GM19193 (cell line): ENCODE measurements around the gene SPOCK1.

ENCODE experiments used
- POLR2A ChIP-seq: IDR thresholded peaks from 4 replicates; pipeline ENCODE4 v1.6.1; 2011; ENCODE audit not compliant: insufficient read depth, insufficient read length; ENCODE audit errors: extremely low read depth

SPOCK1 gene

DNA sequence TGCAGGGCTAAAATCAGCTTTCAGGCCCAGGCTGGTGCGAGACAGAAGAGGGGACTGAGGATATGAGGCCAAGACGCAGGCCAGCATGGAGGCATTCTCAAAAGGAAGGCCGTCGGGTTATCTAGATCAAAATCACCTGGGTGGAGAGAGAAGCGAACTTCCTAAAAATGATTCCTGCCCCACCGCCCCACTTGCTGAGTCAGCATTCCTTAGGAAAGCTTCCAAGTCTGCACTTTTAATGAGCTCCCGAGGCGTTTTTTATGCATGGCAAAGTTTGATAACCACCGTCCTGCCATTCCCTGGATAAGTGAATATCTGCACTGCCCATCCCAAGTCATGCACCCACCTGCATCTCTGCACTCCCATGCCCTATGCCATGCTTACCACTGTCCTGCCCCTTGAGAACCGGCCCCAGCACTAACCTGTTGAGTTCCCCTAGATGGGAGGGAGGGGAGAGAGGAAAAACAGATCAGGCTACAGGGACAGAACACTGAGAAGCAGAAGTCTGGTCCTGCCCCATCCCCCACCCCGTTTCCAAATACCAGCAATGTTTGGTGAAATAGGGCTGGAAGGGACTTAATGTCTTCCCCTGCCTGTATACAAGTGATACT, 1.6 kb upstream of the SPOCK1 start:
- no peak for TF ChIP-seq POLR2A

DNA sequence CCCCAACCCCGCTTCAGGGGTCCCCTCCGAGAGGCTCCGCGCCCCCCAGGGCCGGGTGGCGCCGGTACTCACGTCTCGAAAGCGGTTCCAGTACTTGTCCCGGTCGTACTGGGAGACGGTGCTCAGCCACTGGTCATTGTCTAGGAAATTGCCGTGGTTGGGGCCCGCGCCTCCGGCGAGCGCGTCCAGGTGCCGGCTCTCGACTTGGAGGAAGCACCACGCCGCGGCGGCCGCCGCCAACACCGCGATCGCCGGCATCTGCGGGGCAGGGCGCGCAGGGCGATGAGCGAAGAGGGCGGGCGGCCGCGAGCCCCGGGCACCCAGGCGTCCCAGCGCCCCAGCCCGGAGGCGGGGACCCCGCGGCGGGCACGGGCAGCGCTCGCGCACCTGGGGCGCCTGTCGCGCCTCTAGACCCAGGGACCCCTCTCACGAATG, 808 bp downstream of the SPOCK1 start:
- TF ChIP-seq POLR2A = no peak

DNA sequence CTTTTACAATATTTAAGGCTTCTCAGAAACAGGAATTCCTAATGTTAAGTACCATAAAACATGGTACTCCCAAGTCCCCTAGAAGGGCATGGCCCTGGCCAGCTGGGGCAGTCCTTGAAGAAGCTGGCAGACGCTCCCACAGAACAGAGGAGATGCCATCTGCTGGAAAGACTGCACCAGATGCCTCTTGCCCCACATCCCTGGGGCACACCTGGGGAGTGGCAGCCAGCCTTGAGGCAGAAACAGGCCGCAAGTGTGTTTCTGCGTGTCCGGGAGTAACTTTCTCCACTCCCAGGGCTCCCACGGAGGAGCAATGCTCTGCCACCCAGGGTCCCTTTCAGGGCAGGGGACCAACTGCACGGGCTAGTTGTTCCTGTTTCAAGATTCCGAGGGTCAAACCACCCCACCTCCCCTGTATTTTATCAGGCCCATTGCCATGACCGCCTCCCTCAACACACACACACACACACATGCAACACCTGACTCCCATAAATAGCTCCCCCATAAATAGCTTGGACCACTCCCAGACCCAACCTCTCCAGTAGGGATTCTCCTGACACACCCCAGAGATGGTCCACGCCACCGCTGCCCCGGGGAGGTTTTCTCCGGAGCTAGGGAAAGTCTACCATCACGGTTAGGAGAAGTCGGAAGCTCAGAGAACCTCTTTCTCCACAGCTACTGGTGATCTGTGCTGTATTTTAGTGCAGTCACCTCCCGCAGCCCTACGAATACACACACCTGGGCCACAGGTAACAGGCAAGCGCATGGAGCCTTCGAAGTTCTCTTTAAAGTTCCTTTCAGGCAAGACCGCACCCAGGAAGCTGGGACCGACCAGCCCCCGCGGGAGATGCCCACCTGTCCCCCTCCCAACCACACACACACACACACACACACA, 1.5 kb downstream of the SPOCK1 start:
- TF ChIP-seq POLR2A = no peak

DNA sequence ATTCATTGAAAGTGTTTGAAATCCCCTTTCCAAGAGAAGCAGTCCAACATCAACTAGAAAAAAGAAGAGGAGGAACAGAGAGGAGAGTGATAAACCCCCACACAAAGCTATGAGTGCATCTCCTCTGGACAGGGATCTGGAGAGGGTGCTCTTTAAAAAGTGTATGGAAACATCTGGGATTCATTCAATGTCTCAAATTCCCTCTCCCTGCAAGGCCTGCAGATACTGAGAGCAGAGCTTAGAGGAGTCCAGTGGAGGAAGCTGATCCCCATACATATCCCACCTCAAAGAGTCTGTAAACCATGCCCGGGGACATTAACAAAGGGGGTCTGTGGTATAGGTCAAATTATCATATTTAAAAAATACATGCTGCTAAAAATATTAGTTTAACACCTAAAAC, 2.2 kb downstream of the SPOCK1 start:
- no peak for TF ChIP-seq POLR2A

DNA sequence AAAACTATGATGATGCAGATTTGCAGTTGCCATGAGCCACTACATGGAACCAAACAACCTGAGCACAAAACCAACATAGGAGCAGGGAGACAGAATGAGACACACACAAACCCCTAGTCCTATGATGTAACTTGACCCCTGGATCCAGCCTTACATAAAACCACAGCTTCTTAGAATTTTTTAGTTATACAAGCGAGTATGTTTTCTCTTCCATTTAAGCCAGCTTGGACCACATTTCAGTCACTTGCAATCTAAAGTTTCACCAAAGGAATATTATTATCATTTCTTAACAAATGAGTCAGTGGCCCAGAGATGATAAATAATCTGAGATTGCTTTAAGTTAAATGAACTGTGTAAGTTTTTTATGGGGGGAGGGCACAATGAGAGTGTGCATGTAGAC, 6.8 kb downstream of the SPOCK1 start:
- no peak for TF ChIP-seq POLR2A

DNA sequence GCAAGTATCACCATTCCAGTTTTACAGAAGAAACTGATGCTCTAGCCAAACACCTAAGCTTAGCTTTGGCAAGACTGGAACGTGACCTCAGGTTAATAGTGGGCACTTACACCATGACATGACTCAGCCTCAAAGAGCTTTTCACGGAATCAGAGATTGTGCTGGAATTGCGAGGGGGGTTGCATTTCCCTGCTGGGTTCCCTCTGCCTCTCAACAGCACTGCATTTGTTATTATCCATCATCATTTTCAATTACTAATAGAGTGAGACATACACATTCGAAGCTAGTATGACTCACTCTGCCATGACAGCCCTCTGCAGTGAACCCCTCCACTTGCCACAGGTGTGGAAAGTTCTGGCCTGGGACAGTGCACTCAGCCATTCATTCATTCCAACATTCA, 8.0 kb downstream of the SPOCK1 start:
- TF ChIP-seq POLR2A = no peak

DNA sequence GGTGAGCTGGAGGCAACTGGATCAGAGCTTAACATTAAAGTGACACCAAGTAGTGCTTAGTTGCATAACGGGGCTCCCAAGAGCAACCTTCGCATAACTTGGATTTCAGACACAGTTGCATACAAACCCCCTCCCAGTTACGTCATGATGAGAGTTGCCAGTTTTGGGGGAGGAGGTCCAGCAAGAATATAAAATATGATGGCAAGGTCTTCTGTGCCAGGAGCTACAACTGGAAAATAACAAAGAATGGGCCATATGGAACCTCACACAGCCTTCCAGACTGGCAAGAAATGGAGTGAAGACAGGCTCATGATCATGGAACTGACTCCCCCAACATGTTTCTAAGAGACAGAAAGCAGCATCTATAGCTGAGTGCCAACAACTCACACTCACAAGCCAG, 8.5 kb downstream of the SPOCK1 start:
- TF ChIP-seq POLR2A = no peak

DNA sequence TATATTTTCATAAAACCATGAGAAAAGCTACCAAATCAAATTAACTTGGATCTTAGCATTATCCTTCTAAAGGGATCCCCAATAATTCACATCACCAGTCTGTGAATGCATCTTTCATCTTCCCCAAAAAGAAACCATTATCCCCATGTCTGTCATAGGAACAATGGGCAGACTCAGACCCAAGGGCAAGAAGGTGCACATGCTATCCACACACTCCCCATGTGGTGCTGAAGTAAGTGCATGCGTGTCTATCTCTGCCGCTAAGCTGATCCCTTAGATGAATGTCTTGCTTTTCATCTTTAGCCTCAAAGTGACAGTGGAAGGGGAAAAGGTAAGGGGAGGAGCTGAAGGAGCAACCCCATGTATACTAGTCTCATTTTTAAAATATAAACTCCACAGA, 10.2 kb downstream of the SPOCK1 start:
- TF ChIP-seq POLR2A = no peak

DNA sequence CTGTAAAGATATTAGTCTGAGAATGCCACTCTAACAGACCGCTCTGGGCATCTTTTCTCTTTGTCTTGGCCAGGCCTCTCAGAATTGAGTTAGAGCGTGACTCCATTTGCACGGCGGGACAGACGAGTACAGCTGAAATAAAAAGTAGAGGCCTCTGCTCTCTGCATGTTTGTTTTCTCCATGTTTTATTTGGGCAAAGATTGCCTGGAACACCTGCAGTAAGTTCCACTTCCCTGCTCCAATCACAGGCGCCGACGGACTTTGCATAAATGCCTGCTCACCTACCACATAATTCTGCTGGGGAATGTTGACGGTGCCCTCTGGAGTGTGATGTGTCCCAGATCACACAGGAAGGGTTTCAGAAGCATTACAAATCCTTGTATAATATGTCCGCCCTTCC, 10.6 kb downstream of the SPOCK1 start:
- TF ChIP-seq POLR2A = no peak

DNA sequence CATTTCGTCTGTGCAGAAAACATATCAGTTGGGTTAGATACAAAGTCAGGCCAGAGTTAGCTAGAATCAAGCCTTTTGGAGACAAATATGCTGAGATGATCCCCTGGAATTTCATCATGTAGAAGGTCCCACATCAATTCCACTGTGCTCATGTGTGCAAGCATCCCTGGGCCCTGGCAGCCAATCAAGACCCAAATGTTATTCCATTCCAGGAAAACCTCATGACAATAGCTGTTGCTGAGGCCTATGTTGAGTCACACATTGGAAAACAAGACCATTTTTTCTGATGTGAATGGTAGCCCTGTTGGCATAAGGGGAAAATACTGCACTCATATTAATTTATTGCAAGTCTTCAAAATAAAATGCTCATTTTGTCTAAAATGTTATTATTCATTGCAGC, 11.5 kb downstream of the SPOCK1 start:
- TF ChIP-seq POLR2A = no peak

DNA sequence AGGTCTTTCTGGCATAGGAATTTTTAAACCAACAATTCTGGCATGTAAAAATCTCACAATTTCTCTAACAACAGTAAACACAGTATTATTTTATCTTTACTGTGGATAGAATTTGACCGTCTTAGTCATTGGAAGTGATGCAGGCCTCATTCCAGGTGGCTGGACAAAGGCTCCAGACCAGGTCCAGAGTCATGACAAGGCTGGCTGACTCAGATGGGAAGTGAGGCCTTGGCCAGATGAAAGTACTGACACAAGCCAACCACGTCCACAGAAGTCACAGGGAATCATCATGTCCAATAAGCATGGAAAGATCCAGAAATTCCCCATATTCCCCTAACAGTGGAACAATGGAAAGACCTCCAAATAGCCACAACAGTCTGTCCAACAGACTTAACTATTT, 12.4 kb downstream of the SPOCK1 start:
- TF ChIP-seq POLR2A = no peak

DNA sequence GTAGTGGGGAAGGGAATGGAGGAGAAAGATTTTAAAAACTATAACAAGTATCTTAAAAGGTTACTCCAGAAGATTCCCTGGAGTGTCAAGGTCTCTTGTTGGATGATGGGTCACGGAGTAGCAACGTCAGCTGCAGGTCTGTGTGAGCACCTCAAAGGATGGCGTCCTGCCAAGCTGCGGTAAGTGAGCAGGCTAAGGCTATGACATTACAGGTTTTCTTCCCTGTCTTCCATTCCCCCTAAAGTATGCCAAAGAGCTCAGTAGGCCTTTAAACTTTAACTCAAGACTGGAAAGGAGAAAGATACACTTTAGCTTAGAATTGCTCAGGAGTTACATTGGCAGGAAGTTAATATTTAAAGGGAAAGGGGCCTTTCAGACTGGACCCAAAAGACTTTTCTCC, 17.5 kb downstream of the SPOCK1 start:
- TF ChIP-seq POLR2A = no peak

DNA sequence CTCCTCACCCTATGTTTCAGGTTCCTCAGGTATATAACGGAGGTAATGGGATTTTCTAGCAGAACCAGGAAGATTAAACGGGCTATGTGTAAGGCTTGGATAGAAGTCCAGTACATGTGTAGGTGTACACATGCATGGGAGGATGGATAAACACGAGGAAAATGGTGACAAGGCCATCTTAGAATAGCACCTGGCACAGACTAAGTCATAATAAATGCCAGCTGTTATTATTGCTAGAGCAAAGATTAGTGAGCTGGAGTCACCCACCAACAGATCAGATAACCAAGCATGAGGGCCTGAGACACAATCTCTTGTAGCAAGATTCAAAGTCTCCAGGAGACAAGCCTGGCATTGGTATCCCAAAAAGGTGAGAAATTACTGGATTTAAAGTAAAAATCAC, 21.1 kb downstream of the SPOCK1 start:
- no peak for TF ChIP-seq POLR2A

DNA sequence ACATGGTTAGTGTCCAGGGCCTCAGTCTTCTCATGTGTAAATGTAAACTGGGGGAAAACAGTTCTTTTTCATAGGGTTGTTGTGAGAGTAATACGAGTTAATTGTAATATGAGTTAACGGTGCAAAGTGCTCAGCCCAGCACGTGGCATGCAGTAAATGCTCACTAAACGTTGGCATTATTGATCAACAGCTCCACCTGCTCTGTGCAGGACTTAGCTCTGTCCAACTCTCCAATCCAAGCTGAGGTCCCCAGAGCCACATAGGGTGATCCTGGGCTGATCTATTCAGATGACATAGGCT, 28.3 kb downstream of the SPOCK1 start:
- TF ChIP-seq POLR2A = no peak

DNA sequence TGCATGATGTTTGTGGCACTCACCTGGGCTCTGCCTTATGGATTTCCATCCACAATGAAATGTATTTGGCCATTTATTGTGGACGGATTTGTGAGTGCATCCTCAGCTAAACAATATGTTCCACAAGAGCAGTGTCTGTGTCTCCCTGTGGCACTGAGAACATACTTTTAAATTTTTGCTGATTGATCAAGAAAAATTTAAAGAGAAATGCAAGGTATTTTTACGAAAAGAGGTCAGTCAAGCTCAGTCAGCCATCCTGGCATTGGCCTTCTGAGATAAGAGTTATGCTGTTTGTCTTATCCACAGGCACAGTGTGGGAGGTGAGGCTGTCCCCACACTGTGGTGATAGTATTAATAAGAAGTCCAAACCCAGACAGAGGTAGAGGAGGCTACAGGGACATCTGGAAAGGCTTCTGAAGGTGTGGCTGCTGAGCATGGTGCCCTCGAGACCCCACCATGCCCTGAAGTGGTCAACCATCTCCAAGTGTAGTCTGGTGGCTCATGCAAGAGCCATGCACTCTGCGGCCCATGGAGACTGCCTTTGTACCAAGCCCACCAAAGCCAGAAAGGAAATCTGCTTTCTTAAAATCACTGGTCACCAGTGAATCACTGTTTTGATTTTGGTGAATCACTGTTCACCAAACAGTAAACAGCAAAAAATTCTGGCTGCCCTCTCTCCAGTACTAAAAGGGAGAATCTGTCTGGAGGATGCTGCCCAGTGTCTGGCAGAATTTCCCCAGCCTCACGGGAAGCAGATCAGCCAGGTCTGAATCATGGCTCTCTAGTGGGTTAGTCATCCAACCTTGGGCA, 28.8 kb downstream of the SPOCK1 start:
- TF ChIP-seq POLR2A = no peak

DNA sequence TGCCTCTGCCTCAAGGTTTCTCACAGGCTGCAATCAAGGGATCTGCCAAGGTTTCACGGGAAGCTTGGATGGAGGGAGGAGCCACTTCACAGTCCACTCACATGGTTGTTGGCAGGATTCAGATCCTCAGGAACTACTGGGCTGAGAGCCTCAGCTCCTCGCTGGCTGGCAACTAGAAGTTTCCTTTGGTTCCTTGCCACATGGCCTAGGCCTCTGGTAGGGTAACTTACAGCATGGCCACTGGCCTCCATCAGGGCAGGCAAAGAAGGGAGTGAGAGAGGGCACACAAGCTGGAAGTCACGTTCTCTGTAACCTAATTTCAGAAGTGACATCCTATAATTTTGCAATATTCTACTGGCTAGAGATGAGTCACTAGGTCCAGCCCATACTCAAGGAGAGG, 32.2 kb downstream of the SPOCK1 start:
- no peak for TF ChIP-seq POLR2A

DNA sequence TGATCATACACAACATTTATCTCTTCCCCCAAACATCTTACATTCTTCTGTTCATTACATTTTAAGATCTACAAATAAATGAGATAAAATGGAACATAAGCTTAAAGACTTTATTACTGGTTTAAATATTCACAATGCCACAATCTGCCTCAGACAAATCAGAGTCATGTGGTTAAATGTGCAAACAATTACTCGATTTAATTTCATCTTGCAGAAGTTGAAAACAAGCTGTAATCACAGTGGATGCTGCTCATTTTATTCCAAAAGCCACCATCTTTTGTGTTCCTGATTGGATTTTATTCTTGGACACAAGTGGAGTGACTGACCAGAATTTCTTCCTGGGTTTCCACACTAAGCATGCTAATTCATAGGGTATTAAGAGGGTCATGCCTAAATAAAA, 33.2 kb downstream of the SPOCK1 start:
- TF ChIP-seq POLR2A = no peak
